NB4 (cell line): Measurements from ENCODE around the gene NGLY1.

Experiments
- CTCF ChIP-seq: IDR thresholded peaks from one replicate; pipeline ENCODE4 v1.5.1; 2012; ENCODE audit warnings: low read depth, low read length
- MAX ChIP-seq: IDR thresholded peaks from 2 replicates; pipeline ENCODE4 v1.6.1; 2011; ENCODE audit warnings: low read depth, low read length
- POLR2A ChIP-seq: IDR thresholded peaks from 2 replicates; pipeline ENCODE4 v1.6.1; 2011; ENCODE audit warnings: mild to moderate bottlenecking; ENCODE audit not compliant: insufficient read length; ENCODE audit errors: extremely low read depth

- no peak for TF ChIP-seq CTCF
- no peak for TF ChIP-seq POLR2A
- TF ChIP-seq MAX, result no peak
Observed at GRCh38 chr3:25683410-25683809, 99.8 kb downstream of the NGLY1 start.
